Muscle of leg (tissue), 11 donors: ENCODE data around the gene PGF. TPM values are rescaled to one million over a fixed set of nuclear protein-coding genes. Genes with fewer than 3 reads are reported as not detected.

ENCODE experiments used
- DNase-seq: peaks from one replicate; pipeline ENCODE4 v3.0.0; 2013
- H3K27ac ChIP-seq: one replicate; pipeline ENCODE4 v1.5.1; 2013; ENCODE audit warnings: mild to moderate bottlenecking, low read length, control low read depth
- H3K27me3 ChIP-seq: one replicate; pipeline ENCODE4 v1.6.1; 2013; ENCODE audit warnings: low read length; ENCODE audit not compliant: control insufficient read depth, insufficient read depth
- H3K36me3 ChIP-seq: one replicate; pipeline ENCODE4 v1.6.1; 2013; ENCODE audit warnings: low read length; ENCODE audit not compliant: control insufficient read depth, insufficient read depth
- H3K4me1 ChIP-seq: one replicate; pipeline ENCODE4 v1.6.1; 2013; ENCODE audit warnings: low read length; ENCODE audit not compliant: control insufficient read depth, insufficient read depth
- H3K4me3 ChIP-seq: one replicate; pipeline ENCODE4 v1.5.1; 2013; ENCODE audit warnings: low read length, control low read depth
- H3K9me3 ChIP-seq: replicated peaks from 2 replicates; pipeline ENCODE4 v1.6.1; 2013; ENCODE audit warnings: low read depth, low read length; ENCODE audit not compliant: control insufficient read depth
- WGBS: methylation state at CpG from one replicate; pipeline ENCODE4 v1.1.5; 2013; ENCODE audit warnings: missing lambda C conversion rate; ENCODE audit not compliant: insufficient coverage; 5-methylcytosine and 5-hydroxymethylcytosine counted together
- polyA plus RNA-seq, 8 donors: library from polyadenylated mRNA; unstranded; fragments of 120-200 nt; gene quantifications; one replicate each; pipeline versions ENCODE4 v1.2.1 to v1.2.3, GENCODE V29; 2013; ENCODE audit warnings: inconsistent platforms in 1 of 8, low replicate concordance in 1 of 8; ENCODE audit not compliant: insufficient read length in 8 of 8, insufficient read depth in 1 of 8
- total RNA-seq: library from RNA; stranded (reverse); fragments of 120-200 nt; gene quantifications from one replicate; pipeline ENCODE4 v1.2.4, GENCODE V29; 2013

The PGF gene
- total and polyA plus RNA-seq, 9 donors, result 27.0 to 47.0 (median 33.0) TPM

DNA sequence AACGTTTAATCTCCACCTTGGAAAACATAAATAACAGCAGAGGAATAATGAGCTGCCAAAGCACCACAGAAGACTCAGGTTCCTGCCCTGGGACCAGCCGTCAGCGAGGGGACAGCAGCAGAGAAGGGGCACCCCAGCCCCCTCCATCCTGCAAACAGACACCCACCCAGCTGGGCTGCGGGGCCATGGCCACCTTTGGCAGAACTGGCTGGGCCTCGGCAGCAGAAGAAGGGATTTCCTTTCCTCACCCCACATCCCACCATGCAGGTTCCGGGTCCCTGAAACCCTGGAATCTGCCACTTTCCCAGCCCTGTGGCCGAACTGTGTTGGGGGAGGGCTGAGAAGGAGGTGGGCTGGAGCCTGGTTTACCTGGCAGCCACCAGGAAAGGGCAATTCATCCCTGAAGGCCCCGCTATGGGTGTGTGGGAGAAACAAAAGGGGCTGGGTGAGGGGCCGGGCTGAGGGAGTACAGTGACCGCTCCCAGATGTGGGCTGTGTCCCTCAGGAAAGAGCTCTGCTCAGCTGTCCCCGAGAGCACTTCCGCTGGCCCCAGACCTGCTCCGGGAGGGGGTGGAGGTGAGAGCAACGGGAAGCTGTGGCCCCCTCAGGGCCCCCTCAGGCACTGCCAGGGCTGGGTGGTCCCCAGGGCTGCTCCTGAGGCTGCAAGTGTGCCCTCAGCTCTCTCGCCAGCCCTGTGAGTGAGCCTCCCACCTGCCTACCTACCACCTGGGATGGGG, 3.8 kb downstream of the PGF start:
- Histone ChIP-seq H3K4me1 (peaks cover 91% of the 10 kb centered on the region), H3K36me3 (peaks cover 42% of the 10 kb centered on the region), H3K27ac (no peak overlapping the region), H3K9me3 (no peaks in the 10 kb centered on the region), H3K4me3 (no peak overlapping the region), H3K27me3 (no peaks in the 10 kb centered on the region)
- no peak for DNase-seq
- 50% methylated on average over 8 of the region's 15 CpGs for WGBS

DNA sequence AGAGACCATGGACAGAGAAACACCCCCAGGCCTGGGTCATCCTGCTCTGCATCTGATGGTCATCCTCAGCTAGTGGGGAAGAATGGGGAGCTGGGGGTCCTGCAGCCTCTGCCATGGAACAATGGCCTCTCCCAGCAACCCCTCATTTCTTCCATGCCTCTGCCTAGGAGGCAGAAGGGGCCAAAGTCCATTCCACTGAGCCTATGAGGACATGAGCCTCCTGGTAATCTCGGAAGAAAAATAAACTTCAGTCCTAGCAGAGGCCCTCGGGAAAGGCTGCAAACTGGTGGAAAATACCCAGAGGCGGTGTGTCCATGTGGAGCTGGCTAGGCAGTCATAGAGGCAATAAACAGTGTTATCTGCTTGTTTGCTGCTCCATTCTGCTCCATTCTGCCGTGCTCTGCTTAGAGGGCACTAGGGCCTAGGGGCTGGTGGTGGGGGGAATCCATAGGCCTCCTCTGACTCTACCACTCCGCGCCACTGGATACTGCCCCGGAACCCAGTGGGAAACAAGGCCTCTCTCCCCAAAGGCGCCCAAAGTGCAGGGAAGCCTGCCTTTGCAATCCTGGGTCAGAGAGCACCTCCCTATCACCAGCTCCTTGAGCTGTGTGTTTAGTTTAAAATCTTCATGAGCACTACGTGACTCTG, 4.5 kb downstream of the PGF start:
- peaks cover 91% of the 10 kb centered on the region for H3K4me1 ChIP-seq
- no peaks in the 10 kb centered on the region for H3K9me3 ChIP-seq
- 63% methylated on average over 2 of the region's 9 CpGs for WGBS
- H3K36me3 ChIP-seq, result peaks cover 42% of the 10 kb centered on the region
- H3K4me3 ChIP-seq, result no peak overlapping the region
- H3K27ac ChIP-seq, result no peak overlapping the region
- DNase-seq, result no peak
- H3K27me3 ChIP-seq, result no peaks in the 10 kb centered on the region

DNA sequence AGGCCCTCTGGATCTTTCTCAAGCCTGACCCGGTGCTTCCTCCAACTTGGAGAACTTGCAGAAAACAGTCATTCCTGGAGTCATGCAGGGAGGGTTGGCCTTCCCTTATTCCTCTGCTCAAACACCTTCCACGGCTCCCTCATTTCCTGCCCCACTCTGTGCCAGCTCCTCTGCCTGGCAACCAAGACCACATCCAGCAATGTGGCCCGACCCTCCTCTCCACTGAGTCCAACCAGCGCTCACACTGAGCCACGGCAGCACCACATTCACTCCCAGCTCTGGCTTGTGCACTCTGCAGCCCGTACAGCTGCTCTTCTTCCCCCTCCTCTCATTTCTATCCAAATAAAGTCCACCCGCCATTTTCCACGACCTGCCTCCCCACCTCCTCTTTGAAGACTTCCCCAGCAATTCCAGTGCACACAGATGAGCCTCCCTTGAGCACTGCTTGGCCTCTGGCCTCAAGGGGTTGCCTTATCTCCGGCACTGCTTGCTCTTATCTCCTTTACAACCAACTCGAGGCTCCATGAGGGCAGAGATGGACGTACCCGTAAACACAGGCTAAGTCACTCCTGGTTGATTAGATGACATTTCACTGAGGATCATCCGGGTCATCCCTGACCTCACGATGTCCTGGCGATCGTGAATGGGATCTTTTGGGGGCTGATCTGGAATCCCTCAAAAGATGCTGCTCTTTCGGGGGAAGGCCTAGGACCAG, 5.4 kb downstream of the PGF start:
- DNase-seq, result no peak
- H3K36me3 ChIP-seq, result peaks cover 46% of the 10 kb centered on the region
- H3K4me1 ChIP-seq, result peaks cover 87% of the 10 kb centered on the region
- H3K27me3 ChIP-seq, result no peaks in the 10 kb centered on the region
- H3K27ac ChIP-seq, result no peak overlapping the region
- 59% methylated on average over 17 of the region's 17 CpGs for WGBS
- H3K9me3 ChIP-seq, result no peaks in the 10 kb centered on the region
- no peak overlapping the region for H3K4me3 ChIP-seq

DNA sequence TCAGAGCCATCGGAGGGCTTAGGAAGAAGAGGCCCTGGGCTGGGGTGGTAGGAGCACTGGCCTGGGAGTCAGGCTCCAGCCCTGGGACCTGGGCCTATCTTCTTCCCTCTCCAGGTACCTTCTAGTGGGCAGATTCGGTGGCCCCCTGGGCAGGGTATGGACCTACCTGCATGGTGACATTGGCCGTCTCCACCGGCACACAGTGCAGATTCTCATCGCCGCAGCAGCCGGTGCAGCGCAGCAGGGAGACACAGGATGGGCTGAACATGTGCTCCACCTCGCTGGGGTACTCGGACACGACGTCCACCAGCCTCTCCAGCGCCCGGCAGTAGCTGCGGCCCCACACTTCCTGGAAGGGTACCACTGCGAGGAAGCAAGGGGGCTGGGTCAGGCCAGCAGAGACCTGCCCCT, 6.2 kb downstream of the PGF start:
- peaks cover 47% of the 10 kb centered on the region for H3K36me3 ChIP-seq
- no peaks in the 10 kb centered on the region for H3K9me3 ChIP-seq
- 89% methylated on average over 15 of the region's 16 CpGs for WGBS
- H3K27me3 ChIP-seq, result no peaks in the 10 kb centered on the region
- no peak for DNase-seq
- peaks cover 79% of the 10 kb centered on the region for H3K4me1 ChIP-seq
- no peak overlapping the region for H3K27ac ChIP-seq
- no peak overlapping the region for H3K4me3 ChIP-seq

DNA sequence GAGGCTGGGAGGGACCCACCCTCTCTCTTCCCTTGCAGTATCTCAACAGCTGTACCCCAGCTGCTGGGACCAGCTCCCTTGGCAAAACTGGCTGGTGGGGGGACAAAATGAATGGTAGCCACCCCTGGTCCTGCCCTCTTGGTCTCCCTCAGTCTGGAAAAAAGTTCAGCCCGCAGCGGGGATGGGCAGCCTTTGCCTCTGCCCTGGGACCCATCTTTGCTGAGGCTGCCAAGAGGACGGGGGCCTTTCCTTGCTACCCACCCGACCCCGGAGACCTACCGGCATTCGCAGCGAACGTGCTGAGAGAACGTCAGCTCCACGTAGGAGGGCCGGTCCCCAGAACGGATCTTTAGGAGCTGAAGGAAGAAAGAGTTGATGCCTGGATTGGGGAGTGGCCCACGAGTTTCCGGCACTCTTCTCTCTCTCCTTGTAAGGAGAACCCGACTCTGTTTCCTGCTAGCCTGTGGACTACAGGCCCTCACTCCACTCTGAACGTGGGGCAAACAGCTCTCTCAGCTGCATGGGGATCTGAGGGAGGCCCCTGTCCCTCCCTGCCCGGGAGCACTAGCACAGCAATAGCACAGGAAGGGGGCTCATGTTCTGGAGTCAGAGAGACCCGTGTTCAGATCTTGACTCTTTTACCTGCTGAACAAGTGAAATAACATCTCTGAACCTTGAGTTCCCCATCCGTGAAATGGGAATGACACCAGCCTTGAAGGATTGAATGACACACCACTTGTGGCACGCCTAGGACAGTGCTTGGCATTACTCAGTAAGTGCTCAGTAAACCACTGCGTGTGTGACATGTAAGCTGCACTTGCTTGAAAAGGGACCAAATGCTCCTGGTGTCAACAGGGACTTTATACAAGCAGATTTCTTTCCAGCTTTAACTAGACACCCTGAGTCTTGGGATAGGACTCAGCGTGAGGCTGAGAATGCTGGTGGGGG, 6.9 kb downstream of the PGF start:
- Histone ChIP-seq H3K4me3 (no peak overlapping the region), H3K27me3 (no peaks in the 10 kb centered on the region), H3K9me3 (no peaks in the 10 kb centered on the region), H3K4me1 (peaks cover 72% of the 10 kb centered on the region), H3K27ac (no peak overlapping the region), H3K36me3 (peaks cover 45% of the 10 kb centered on the region)
- DNase-seq, result no peak
- 59% methylated on average over 7 of the region's 23 CpGs for WGBS

DNA sequence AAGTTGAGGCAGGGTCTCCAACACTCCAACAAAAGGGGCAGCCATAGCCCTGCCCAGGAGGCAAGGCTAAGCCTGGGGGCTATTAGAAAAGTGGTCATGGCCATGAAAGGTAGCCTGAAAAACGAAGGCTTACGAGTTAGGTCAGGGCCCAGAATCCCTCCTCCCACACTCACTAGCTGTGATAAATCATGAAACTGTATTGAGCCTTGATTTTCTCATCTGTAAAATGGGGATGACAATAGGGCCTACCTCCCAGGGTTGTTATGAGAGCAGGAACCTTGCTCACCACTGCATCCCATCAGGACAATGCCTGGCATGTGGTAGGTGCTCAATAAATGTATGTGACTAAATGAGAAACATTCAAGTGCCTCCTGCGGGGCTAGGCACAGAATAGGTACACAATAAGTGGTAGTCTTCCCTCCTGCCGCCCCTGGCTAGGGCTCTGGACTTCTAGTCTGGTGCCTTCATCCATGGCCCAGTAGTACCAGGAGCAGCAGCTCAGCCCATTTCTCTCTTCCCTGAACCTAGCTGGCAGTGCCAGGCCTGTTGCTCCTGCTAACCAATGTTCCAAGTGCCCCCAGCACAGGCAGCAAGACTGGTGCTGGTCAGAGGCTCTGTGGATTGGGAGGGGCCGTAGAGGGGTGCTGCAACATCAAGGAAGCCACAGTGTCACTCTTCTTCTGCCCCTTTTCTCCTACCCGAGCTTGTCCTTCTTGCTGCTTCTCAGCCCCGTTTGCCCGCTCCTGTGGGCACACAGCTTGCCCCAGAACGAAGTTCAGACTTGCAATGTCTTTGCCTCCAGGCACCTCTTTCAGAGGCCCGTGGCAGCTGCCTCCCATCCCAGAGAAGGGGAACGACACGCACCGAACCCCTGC, 7.8 kb downstream of the PGF start:
- Histone ChIP-seq H3K36me3 (peaks cover 51% of the 10 kb centered on the region), H3K27me3 (no peaks in the 10 kb centered on the region), H3K4me1 (peaks cover 65% of the 10 kb centered on the region), H3K4me3 (no peak overlapping the region), H3K27ac (no peak overlapping the region), H3K9me3 (no peaks in the 10 kb centered on the region)
- DNase-seq, result no peak
- WGBS, result 86% methylated on average over 10 of the region's 13 CpGs

DNA sequence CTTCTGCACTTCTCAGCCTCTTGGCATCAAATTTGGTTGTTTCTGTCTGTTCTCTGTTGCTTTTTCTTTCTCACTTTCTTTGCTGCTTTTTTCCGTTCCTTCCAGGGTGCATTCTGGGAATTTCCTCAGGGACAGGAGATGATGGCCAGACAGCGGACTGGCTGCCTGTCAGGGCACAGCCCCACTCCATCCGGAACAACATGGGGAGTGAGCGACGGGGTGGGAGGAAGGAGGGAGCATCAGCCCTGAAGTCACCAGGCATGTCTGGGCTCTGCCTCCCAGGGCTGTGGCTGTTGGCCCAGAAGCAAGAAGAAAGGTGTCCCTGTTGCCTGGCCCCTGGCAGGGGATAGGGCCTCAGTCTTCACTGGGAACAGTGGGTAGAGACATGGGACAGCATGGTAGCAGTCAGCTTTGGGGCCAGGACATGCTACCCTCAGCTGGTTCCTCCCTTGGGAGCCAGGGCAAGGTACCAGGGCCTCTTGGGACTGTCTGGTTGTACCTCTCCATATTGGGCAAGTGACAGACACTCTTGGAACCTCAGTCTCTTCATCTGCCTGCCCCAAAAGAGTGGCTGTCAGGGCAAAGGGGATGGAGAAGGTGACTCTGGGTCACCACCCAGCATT, 8.6 kb downstream of the PGF start:
- Histone ChIP-seq H3K4me1 (peaks cover 65% of the 10 kb centered on the region), H3K27me3 (no peaks in the 10 kb centered on the region), H3K4me3 (no peak overlapping the region), H3K9me3 (no peaks in the 10 kb centered on the region), H3K27ac (no peak overlapping the region), H3K36me3 (peaks cover 53% of the 10 kb centered on the region)
- peak; percentile 56 for DNase-seq
- 7% methylated on average over 3 of the region's 5 CpGs for WGBS

DNA sequence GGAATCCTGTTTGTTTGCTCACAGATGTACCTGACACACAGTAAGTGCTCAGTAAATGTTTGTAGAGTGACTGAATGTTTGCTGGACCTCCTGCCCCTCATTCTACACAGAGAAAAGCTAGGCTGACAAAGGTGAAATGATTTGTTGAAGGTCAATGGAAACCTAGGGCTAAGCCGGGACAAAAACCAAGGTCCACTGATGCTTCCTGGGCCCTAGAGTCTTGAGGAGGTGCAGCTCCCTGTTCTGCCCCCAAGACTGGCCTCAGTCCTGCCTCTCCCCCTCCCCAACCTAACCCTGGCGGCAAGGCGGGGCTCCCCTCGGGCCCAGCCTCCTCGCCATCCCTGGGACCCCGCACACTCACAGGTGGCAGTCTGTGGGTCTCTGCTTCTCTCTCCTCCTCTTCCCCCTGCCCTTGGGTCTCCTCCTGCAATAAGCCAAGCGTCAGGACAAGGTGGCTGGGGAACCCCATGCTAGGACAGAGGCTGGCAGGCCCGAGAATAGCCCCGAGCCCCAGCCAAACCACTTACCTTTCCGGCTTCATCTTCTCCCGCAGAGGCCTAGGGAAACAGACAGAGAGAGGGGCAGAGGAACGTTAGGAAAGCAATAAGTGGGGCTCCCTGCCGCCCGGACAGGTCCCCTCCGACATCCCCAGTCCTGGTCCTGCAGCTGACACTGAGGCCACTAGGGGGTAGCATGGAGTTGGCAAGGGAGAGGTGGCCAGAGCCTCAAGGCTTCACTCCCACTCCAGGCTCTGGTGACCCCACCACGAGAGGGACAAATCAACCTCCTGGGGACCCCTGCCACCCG, 9.3 kb downstream of the PGF start:
- 35% methylated on average over 11 of the region's 17 CpGs for WGBS
- Histone ChIP-seq H3K4me3 (no peak overlapping the region), H3K27me3 (no peaks in the 10 kb centered on the region), H3K27ac (no peak overlapping the region), H3K4me1 (peaks cover 64% of the 10 kb centered on the region), H3K9me3 (no peaks in the 10 kb centered on the region), H3K36me3 (peaks cover 57% of the 10 kb centered on the region)
- peak; percentile 84 for DNase-seq
